ENCODE data around the gene SPSB3.

- TF ChIP-seq CTCF (IDR thresholded peaks at IDR 0.05) (no peak), POLR2A (IDR thresholded peaks at IDR 0.05) (no peak)
Measured at GRCh38 chr16:1727651-1728624, 54.4 kb downstream of the SPSB3 start.
